H9 (cell line): ENCODE measurements around the gene ACSF3. TPM values are rescaled to one million over a fixed set of nuclear protein-coding genes. Genes with fewer than 3 reads are reported as not detected.

Source experiments
- DNase-seq: peaks from one replicate; pipeline ENCODE4 v3.0.0-alpha.2; 2017
- H2AFZ ChIP-seq: one replicate; pipeline ENCODE4 v1.6.1; 2013; ENCODE audit warnings: mild to moderate bottlenecking, low read length, control low read depth, moderate library complexity
- H2AK5ac ChIP-seq: 2 replicates; pipeline ENCODE4 v1.6.1; 2013; ENCODE audit warnings: low read length, control low read depth, mixed read lengths; ENCODE audit not compliant: insufficient read length
- H2BK120ac ChIP-seq: one replicate; pipeline ENCODE4 v1.6.1; 2013; ENCODE audit warnings: low read depth, mild to moderate bottlenecking, low read length, control low read depth, inconsistent platforms; ENCODE audit not compliant: poor library complexity, severe bottlenecking
- H2BK12ac ChIP-seq: 2 replicates; pipeline ENCODE4 v1.6.1; 2013; ENCODE audit warnings: low read length, control low read depth, mixed read lengths, low read depth; ENCODE audit not compliant: insufficient read length
- H2BK15ac ChIP-seq: 2 replicates; pipeline ENCODE4 v1.6.1; 2013; ENCODE audit warnings: low read depth, low read length, control low read depth
- H2BK20ac ChIP-seq: one replicate; pipeline ENCODE4 v1.6.1; 2013; ENCODE audit warnings: low read depth, mild to moderate bottlenecking, low read length, control low read depth, inconsistent platforms; ENCODE audit not compliant: poor library complexity, severe bottlenecking
- H2BK5ac ChIP-seq: 2 replicates; pipeline ENCODE4 v1.6.1; 2013; ENCODE audit warnings: low read length, control low read depth, mixed read lengths; ENCODE audit not compliant: insufficient read length
- H3K14ac ChIP-seq: 2 replicates; pipeline ENCODE4 v1.6.1; 2013; ENCODE audit warnings: low read length, control low read depth; ENCODE audit not compliant: insufficient read depth
- H3K18ac ChIP-seq: 2 replicates; pipeline ENCODE4 v1.6.1; 2013; ENCODE audit warnings: low read depth, mild to moderate bottlenecking, mixed read lengths, low read length, control low read depth; ENCODE audit not compliant: insufficient read length
- H3K23ac ChIP-seq: 2 replicates; pipeline ENCODE4 v1.6.1; 2013; ENCODE audit warnings: low read length, control low read depth, mixed read lengths, low read depth; ENCODE audit not compliant: insufficient read length
- H3K23me2 ChIP-seq: 2 replicates; pipeline ENCODE4 v1.6.1; 2013; ENCODE audit warnings: low read depth, mild to moderate bottlenecking, mixed read lengths, low read length, control low read depth; ENCODE audit not compliant: insufficient read length, poor library complexity, severe bottlenecking
- H3K27ac ChIP-seq: 2 replicates; pipeline ENCODE4 v1.5.1; 2013; ENCODE audit warnings: low read length, control low read depth, mixed read lengths, low read depth; ENCODE audit not compliant: insufficient read length
- H3K27me3 ChIP-seq: 2 replicates; pipeline ENCODE4 v1.6.1; 2013; ENCODE audit warnings: low read length, control low read depth, inconsistent platforms; ENCODE audit not compliant: insufficient read depth
- H3K4ac ChIP-seq: 2 replicates; pipeline ENCODE4 v1.6.1; 2013; ENCODE audit warnings: low read depth, mild to moderate bottlenecking, control low read depth, inconsistent platforms, low read length, moderate library complexity
- H3K4me1 ChIP-seq: 2 replicates; pipeline ENCODE4 v1.6.1; 2013; ENCODE audit warnings: low read length, control low read depth, inconsistent platforms; ENCODE audit not compliant: insufficient read depth
- H3K4me2 ChIP-seq: 2 replicates; pipeline ENCODE4 v1.6.1; 2013; ENCODE audit warnings: low read length, control low read depth, mixed read lengths; ENCODE audit not compliant: insufficient read length, insufficient read depth
- H3K56ac ChIP-seq: 2 replicates; pipeline ENCODE4 v1.6.1; 2013; ENCODE audit warnings: low read depth, mild to moderate bottlenecking, mixed read lengths, low read length, control low read depth; ENCODE audit not compliant: insufficient read length
- H3K79me1 ChIP-seq: 2 replicates; pipeline ENCODE4 v1.6.1; 2013; ENCODE audit warnings: low read depth, mild to moderate bottlenecking, moderate library complexity, low read length, control low read depth, inconsistent platforms; ENCODE audit not compliant: insufficient read depth, poor library complexity, severe bottlenecking
- H3K79me2 ChIP-seq: 2 replicates; pipeline ENCODE4 v1.6.1; 2013; ENCODE audit warnings: low read length, control low read depth, inconsistent platforms; ENCODE audit not compliant: insufficient read depth
- H3K9ac ChIP-seq: 2 replicates; pipeline ENCODE4 v1.6.1; 2013; ENCODE audit warnings: low read length, control low read depth, mixed read lengths; ENCODE audit not compliant: insufficient read length; ENCODE audit errors: extremely low read depth
- H3K9me3 ChIP-seq: one replicate; pipeline ENCODE4 v1.6.1; 2013; ENCODE audit warnings: low read depth, low read length, inconsistent platforms; ENCODE audit not compliant: control insufficient read depth
- H3T11ph ChIP-seq: one replicate; pipeline ENCODE4 v1.6.1; 2013; ENCODE audit warnings: mild to moderate bottlenecking, low read length, control low read depth, inconsistent platforms
- H4K20me1 ChIP-seq: one replicate; pipeline ENCODE4 v1.6.1; 2013; ENCODE audit not compliant: control insufficient read depth, insufficient read length, insufficient read depth
- H4K5ac ChIP-seq: 2 replicates; pipeline ENCODE4 v1.6.1; 2013; ENCODE audit warnings: low read depth, mild to moderate bottlenecking, mixed read lengths, low read length, control low read depth; ENCODE audit not compliant: insufficient read length
- H4K8ac ChIP-seq: replicated peaks from 2 replicates; pipeline ENCODE4 v1.6.1; 2013; ENCODE audit warnings: low read length, control low read depth, mixed read lengths, low read depth; ENCODE audit not compliant: insufficient read length
- H4K91ac ChIP-seq: 2 replicates; pipeline ENCODE4 v1.6.1; 2013; ENCODE audit warnings: low read depth, mild to moderate bottlenecking, moderate library complexity, mixed read lengths, low read length, control low read depth; ENCODE audit not compliant: insufficient read length
- H3K27ac Mint-ChIP-seq, 3 experiments: 2 replicates in 2 of 3; 3 replicates in 1 of 3; pipeline ENCODE4 v1.8.0; 2020 to 2021; ENCODE audit warnings: mixed read lengths in 3 of 3, mild to moderate bottlenecking in 1 of 3, moderate library complexity in 1 of 3
- H3K27me3 Mint-ChIP-seq: 2 replicates; pipeline ENCODE4 v1.8.0; 2021; ENCODE audit warnings: low read depth, mild to moderate bottlenecking, moderate library complexity, mixed read lengths
- H3K36me3 Mint-ChIP-seq, 3 experiments: 2 replicates in 2 of 3; 3 replicates in 1 of 3; pipeline ENCODE4 v1.8.0; 2020 to 2021; ENCODE audit warnings: low read depth in 3 of 3, mixed read lengths in 3 of 3; ENCODE audit not compliant: insufficient read depth in 1 of 3
- H3K4me1 Mint-ChIP-seq, 2 experiments: 2 replicates each; pipeline ENCODE4 v1.8.0; 2020; ENCODE audit warnings: mixed read lengths in 2 of 2
- H3K4me3 Mint-ChIP-seq, 2 experiments: 2 replicates in 1 of 2; 3 replicates in 1 of 2; pipeline ENCODE4 v1.8.0; 2020 to 2021; ENCODE audit warnings: mild to moderate bottlenecking in 2 of 2, mixed read lengths in 2 of 2, moderate library complexity in 1 of 2
- H3K9me3 Mint-ChIP-seq, 2 experiments: 2 replicates in 1 of 2; 3 replicates in 1 of 2; pipeline ENCODE4 v1.8.0; 2020; ENCODE audit warnings: mild to moderate bottlenecking in 2 of 2, mixed read lengths in 2 of 2, moderate library complexity in 1 of 2
- CTCF ChIP-seq: fragments of 200-600 bp; sonication (generic); conservative IDR thresholded peaks from 3 replicates; pipeline ENCODE4 v1.8.0; 2021; ENCODE audit warnings: antibody characterized with exemption, mild to moderate bottlenecking
- WGBS: extraction: QIAGEN DNeasy Blood & Tissue Kit; methylation state at CpG from one replicate; pipeline ENCODE4 v1.1.7; 2013; ENCODE audit warnings: missing lambda C conversion rate, low lambda C conversion rate, mixed read lengths; ENCODE audit not compliant: insufficient read length; ENCODE audit errors: extremely low coverage; 5-methylcytosine and 5-hydroxymethylcytosine counted together
- total RNA-seq: library from RNA; stranded (reverse); gene quantifications from 2 replicates; pipeline ENCODE4 v1.2.1, GENCODE V29; 2021

ACSF3 gene
- total RNA-seq, 1 experiment from 2014 or later: 31.3 TPM

- no peak overlapping the region for H3K56ac ChIP-seq
- H2BK120ac ChIP-seq: no peak overlapping the region
- no peaks in the 10 kb centered on the region for H3K79me1 ChIP-seq
- H2BK12ac ChIP-seq: no peak overlapping the region
- H3K27ac ChIP-seq: no peak overlapping the region
- no peak overlapping the region for H2BK20ac ChIP-seq
- no peak overlapping the region for H2AFZ ChIP-seq
- no peak overlapping the region for H2BK5ac ChIP-seq
- Mint-ChIP-seq H3K9me3 (peaks cover 1 to 2% of the 10 kb centered on the region in 2 experiments; a peak in 2 of 5 replicates), H3K4me3 (no peak overlapping the region), H3K4me1 (peaks cover 0 to 5% of the 10 kb centered on the region in 2 experiments; a peak in 1 of 4 replicates), H3K27me3 (peaks cover 3% of the 10 kb centered on the region), H3K27ac (no peak overlapping the region), H3K36me3 (no peaks in the 10 kb centered on the region)
- no peak overlapping the region for H4K8ac ChIP-seq
- H4K20me1 ChIP-seq: no peaks in the 10 kb centered on the region
- H3K4me1 ChIP-seq: no peaks in the 10 kb centered on the region
- no peak overlapping the region for H2AK5ac ChIP-seq
- no peaks in the 10 kb centered on the region for H3K23me2 ChIP-seq
- no peak overlapping the region for H3K18ac ChIP-seq
- no peak overlapping the region for H3K9ac ChIP-seq
- no peak overlapping the region for H4K91ac ChIP-seq
- no peak overlapping the region for H3T11ph ChIP-seq
- H3K23ac ChIP-seq: no peak overlapping the region
- no peak overlapping the region for H4K5ac ChIP-seq
- no peak overlapping the region for H2BK15ac ChIP-seq
- no peak overlapping the region for H3K4me2 ChIP-seq
- DNase-seq: no peak
- H3K27me3 ChIP-seq: no peaks in the 10 kb centered on the region
- H3K4ac ChIP-seq: no peak overlapping the region
- no peak for TF ChIP-seq CTCF
- no peak overlapping the region for H3K14ac ChIP-seq
- no peaks in the 10 kb centered on the region for H3K79me2 ChIP-seq
- H3K9me3 ChIP-seq: no peaks in the 10 kb centered on the region
- no CpG with 5 or more reads among the region's 17 CpGs for WGBS
Observed at GRCh38 chr16:89063768-89064320, 29.8 kb upstream of the ACSF3 start.
